Measurements from ENCODE around the gene RACK1. TPM values are rescaled to one million over a fixed set of nuclear protein-coding genes. Genes with fewer than 3 reads are reported as not detected.

RACK1 gene
- total RNA-seq, 1 experiment from 2014 or later, result 2,552 TPM

GRCh38 chr5:181280251-181280762 is 36.6 kb upstream of the RACK1 start:
- 88% methylated on average over 3 of the region's 7 CpGs for WGBS (ENCODE audit: extremely low coverage, insufficient read length, low lambda C conversion rate)
- Histone ChIP-seq H3K4ac (ENCODE audit: low read depth, low read length) (no peak overlapping the region), H3K23me2 (ENCODE audit: insufficient read length, low read depth, low read length, poor library complexity, severe bottlenecking) (peaks cover 9% of the 10 kb centered on the region), H3K27ac (ENCODE audit: insufficient read length, low read depth, low read length) (no peak overlapping the region), H3K79me1 (ENCODE audit: insufficient read depth, low read depth, low read length, poor library complexity, severe bottlenecking) (peaks cover 2% of the 10 kb centered on the region), H3K27me3 (ENCODE audit: insufficient read depth, low read length) (no peaks in the 10 kb centered on the region), H3K56ac (ENCODE audit: insufficient read length, low read depth, low read length) (no peak overlapping the region), H4K8ac (replicated peaks; ENCODE audit: insufficient read length, low read depth, low read length) (no peak overlapping the region), H2BK20ac (ENCODE audit: low read depth, low read length, poor library complexity, severe bottlenecking) (no peak overlapping the region), H2BK12ac (ENCODE audit: insufficient read length, low read depth, low read length) (no peak overlapping the region), H2BK120ac (ENCODE audit: low read depth, low read length, poor library complexity, severe bottlenecking) (no peak overlapping the region), H4K91ac (ENCODE audit: insufficient read length, low read depth, low read length) (no peak overlapping the region), H4K5ac (ENCODE audit: insufficient read length, low read depth, low read length) (no peak overlapping the region), H2AFZ (ENCODE audit: low read length) (no peak overlapping the region), H3K23ac (ENCODE audit: insufficient read length, low read depth, low read length) (no peak overlapping the region), H3K4me1 (ENCODE audit: insufficient read depth, low read length) (no peaks in the 10 kb centered on the region), H2BK15ac (ENCODE audit: low read depth, low read length) (no peak overlapping the region), H3K18ac (ENCODE audit: insufficient read length, low read depth, low read length) (no peak overlapping the region), H2AK5ac (ENCODE audit: insufficient read length, low read length) (no peak overlapping the region), H2BK5ac (ENCODE audit: insufficient read length, low read length) (no peak overlapping the region), H3T11ph (ENCODE audit: low read length) (no peak overlapping the region), H3K14ac (ENCODE audit: insufficient read depth, low read length) (no peak overlapping the region), H3K79me2 (ENCODE audit: insufficient read depth, low read length) (no peaks in the 10 kb centered on the region; the same call in 1 of the 2 replicates), H4K20me1 (ENCODE audit: control insufficient read depth, insufficient read depth, insufficient read length) (no peaks in the 10 kb centered on the region), H3K4me2 (ENCODE audit: insufficient read depth, insufficient read length, low read length) (peak overlapping the region; percentile 83), H3K9me3 (ENCODE audit: control insufficient read depth, low read depth, low read length) (no peaks in the 10 kb centered on the region), H3K9ac (ENCODE audit: extremely low read depth, insufficient read length, low read length) (peak overlapping the region; percentile 44)
- H3K27me3 Mint-ChIP-seq (ENCODE audit: low read depth), result no peaks in the 10 kb centered on the region; the same call in 1 of the 2 replicates
- peaks cover 0 to 3% of the 10 kb centered on the region in 2 experiments; a peak in 2 of 5 replicates for H3K9me3 Mint-ChIP-seq
- peaks cover 11 to 15% of the 10 kb centered on the region in 2 experiments; a peak in 3 of 4 replicates for H3K4me1 Mint-ChIP-seq
- H3K27ac Mint-ChIP-seq, result no peak overlapping the region
- H3K4me3 Mint-ChIP-seq, result no peak overlapping the region
- no peak for TF ChIP-seq CTCF (conservative IDR thresholded peaks at IDR 0.05)
- H3K36me3 Mint-ChIP-seq (ENCODE audit: insufficient read depth in 1 of 3, low read depth in 3 of 3), result peaks cover 2 to 13% (median 11%) of the 10 kb centered on the region in 3 experiments; a peak in 5 of 7 replicates
- DNase-seq, result no peak

Data from H9 (cell line).